GM21447 (cell line): Measurements from ENCODE around the gene RPUSD1.

Experiments
- ATAC-seq: cut with Tn5 transposase; IDR thresholded peaks from one replicate; pipeline ENCODE4 v1.9.1; 2021; ENCODE audit not compliant: unreplicated experiment

RPUSD1 gene

GRCh38 chr16:819336-820043 lies 31.3 kb upstream of the RPUSD1 start:
- ATAC-seq, result no peak

- no peak for ATAC-seq
Measured at GRCh38 chr16:818592-818991, 30.4 kb upstream of the RPUSD1 start.

GRCh38 chr16:818132-818531 lies 30.0 kb upstream of the RPUSD1 start:
- no peak for ATAC-seq

- no peak for ATAC-seq
Measured at GRCh38 chr16:817001-817906, 29.1 kb upstream of the RPUSD1 start.

- ATAC-seq, result no peak
Measured at GRCh38 chr16:815861-816260, 27.7 kb upstream of the RPUSD1 start.

- ATAC-seq, result no peak
Measured at GRCh38 chr16:814974-815373, 26.8 kb upstream of the RPUSD1 start.

- no peak for ATAC-seq
Measured at GRCh38 chr16:813916-814412, 25.8 kb upstream of the RPUSD1 start.

GRCh38 chr16:813204-813915 lies 25.2 kb upstream of the RPUSD1 start:
- no peak for ATAC-seq

GRCh38 chr16:808085-808386 lies 19.9 kb upstream of the RPUSD1 start:
- ATAC-seq, result no peak

- peak; percentile 75 for ATAC-seq
Measured at GRCh38 chr16:807347-808084, 19.3 kb upstream of the RPUSD1 start.

- ATAC-seq, result no peak
Measured at GRCh38 chr16:805474-805873, 17.3 kb upstream of the RPUSD1 start.

- ATAC-seq, result no peak
Measured at GRCh38 chr16:804193-805048, 16.2 kb upstream of the RPUSD1 start.

- no peak for ATAC-seq
Measured at GRCh38 chr16:803754-804080, 15.5 kb upstream of the RPUSD1 start.

GRCh38 chr16:802914-803753 lies 15.0 kb upstream of the RPUSD1 start:
- no peak for ATAC-seq

- ATAC-seq, result no peak
Measured at GRCh38 chr16:802461-802860, 14.3 kb upstream of the RPUSD1 start.

GRCh38 chr16:801584-802363 lies 13.6 kb upstream of the RPUSD1 start:
- no peak for ATAC-seq

GRCh38 chr16:800834-801511 lies 12.8 kb upstream of the RPUSD1 start:
- no peak for ATAC-seq
